ENCODE measurements around the gene GMPPB.

GMPPB gene

DNA sequence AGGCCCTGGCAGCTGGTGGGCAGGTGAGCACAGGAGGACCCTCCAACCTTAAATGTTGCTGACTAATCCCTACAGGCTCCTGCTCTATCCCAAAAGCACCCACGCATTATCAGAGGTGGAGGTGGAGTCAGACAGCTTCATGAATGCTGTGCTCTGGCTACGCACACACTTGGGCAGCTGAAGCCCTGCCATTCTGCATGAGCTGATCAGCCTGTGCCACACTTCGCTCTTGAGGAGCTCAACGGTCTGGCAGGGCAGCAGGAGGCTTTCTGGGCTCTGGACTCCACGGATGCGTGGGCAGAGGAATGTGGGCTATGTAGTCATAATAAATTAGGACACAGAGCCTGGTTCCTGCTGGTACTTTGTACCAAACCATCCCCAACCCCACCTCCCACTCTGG lies 40.6 kb downstream of the GMPPB start:
- peak; percentile 80 for DNase-seq
- in situ Hi-C loops (cut with HindIII; ENCODE audit: low pct_ligation_motif_present, low pct_unique_long_range_greater_than_20kb, low sequenced_read_pairs): no loop called here

GRCh38 chr3:49681543-49681942 lies 42.2 kb downstream of the GMPPB start:
- DNase-seq: no peak
- in situ Hi-C loops (cut with HindIII; ENCODE audit: low pct_ligation_motif_present, low pct_unique_long_range_greater_than_20kb, low sequenced_read_pairs): no loop called here

DNA sequence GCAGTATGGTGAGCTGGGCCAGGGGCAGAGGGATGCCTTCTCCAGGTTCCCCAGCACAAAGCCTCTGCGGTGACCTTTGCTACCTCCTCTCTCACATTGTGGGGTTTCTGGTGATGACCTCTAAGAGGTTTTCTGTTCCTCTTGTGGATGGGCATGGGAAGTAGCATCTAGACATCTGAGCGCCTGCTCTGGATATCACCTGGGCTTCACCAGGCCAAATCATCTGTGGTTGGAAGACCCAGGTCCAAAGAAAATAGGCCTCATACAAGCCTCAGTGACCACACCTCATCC lies 42.6 kb downstream of the GMPPB start:
- DNase-seq: no peak
- in situ Hi-C loops (cut with HindIII; ENCODE audit: low pct_ligation_motif_present, low pct_unique_long_range_greater_than_20kb, low sequenced_read_pairs): no loop called here

GRCh38 chr3:49680493-49681231 lies 43.1 kb downstream of the GMPPB start:
- in situ Hi-C loops (cut with HindIII; ENCODE audit: low pct_ligation_motif_present, low pct_unique_long_range_greater_than_20kb, low sequenced_read_pairs): no loop called here

GRCh38 chr3:49675912-49676311 lies 47.8 kb downstream of the GMPPB start:
- in situ Hi-C loops (cut with HindIII; ENCODE audit: low pct_ligation_motif_present, low pct_unique_long_range_greater_than_20kb, low sequenced_read_pairs): no loop called here
- no peak for DNase-seq

More at GRCh38 chr3:49680493-49681231, 43.1 kb downstream of the GMPPB start:
- DNase-seq: no peak

DNA sequence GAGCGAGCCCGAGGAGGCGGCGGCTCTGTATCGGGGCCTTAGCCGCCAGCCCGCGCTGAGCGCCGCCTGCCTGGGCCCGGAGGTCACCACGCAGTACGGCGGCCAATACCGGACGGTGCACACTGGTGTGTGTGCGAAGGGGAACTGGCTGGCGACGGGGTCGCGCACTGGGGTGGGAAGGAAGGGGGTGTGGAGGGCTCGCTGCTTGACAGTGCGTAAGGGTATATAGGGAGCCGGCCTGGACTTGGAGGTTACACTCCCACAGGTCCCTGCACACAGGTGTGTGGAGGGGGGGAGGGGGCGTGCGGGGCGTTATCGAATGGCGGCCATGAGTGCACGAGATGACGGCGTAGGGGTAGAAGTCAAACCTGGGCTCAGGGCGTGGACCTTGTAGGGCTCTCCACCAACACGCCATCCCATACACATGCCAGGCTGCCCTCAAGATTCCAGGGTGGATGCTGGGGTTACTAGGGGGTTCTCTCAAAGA lies 49.2 kb downstream of the GMPPB start:
- no peak for DNase-seq
- in situ Hi-C loops (cut with HindIII; ENCODE audit: low pct_ligation_motif_present, low pct_unique_long_range_greater_than_20kb, low sequenced_read_pairs): no loop called here

GRCh38 chr3:49673715-49674496 lies 49.8 kb downstream of the GMPPB start, which contains the start of gene APEH:
Gene APEH, plus strand, starts transcription at chr3:49674351. Its CDS starts 51 bp downstream, at chr3:49674402.
- peak; percentile 97 for DNase-seq
- in situ Hi-C loops (cut with HindIII; ENCODE audit: low pct_ligation_motif_present, low pct_unique_long_range_greater_than_20kb, low sequenced_read_pairs): no loop called here

- in situ Hi-C loops (cut with HindIII; ENCODE audit: low pct_ligation_motif_present, low pct_unique_long_range_greater_than_20kb, low sequenced_read_pairs): no loop called here
Measured at GRCh38 chr3:49673121-49673714, 50.5 kb downstream of the GMPPB start.

GRCh38 chr3:49671291-49672288 lies 52.2 kb downstream of the GMPPB start:
- peak; percentile 59 for DNase-seq
- in situ Hi-C loops (cut with HindIII; ENCODE audit: low pct_ligation_motif_present, low pct_unique_long_range_greater_than_20kb, low sequenced_read_pairs): no loop called here

More at GRCh38 chr3:49673121-49673714, 50.5 kb downstream of the GMPPB start:
- no peak for DNase-seq

- no peak for DNase-seq
- in situ Hi-C loops (cut with HindIII; ENCODE audit: low pct_ligation_motif_present, low pct_unique_long_range_greater_than_20kb, low sequenced_read_pairs): no loop called here
Measured at GRCh38 chr3:49670940-49671290, 52.8 kb downstream of the GMPPB start.
